Left ventricle myocardium inferior (tissue), 1 donor: ENCODE measurements around the gene CDS2. TPM values are rescaled to one million over a fixed set of nuclear protein-coding genes. Genes with fewer than 3 reads are reported as not detected.

Experiments
- DNase-seq: peaks from one replicate; pipeline ENCODE4 v3.0.0-alpha.2; 2020
- H3K27ac ChIP-seq: fragments of 200-600 bp; replicated peaks from 2 replicates; pipeline ENCODE4 v1.8.0; 2021
- H3K27me3 ChIP-seq: fragments of 200-600 bp; 2 replicates; pipeline ENCODE4 v1.8.0; 2021; ENCODE audit warnings: low read depth
- H3K36me3 ChIP-seq: fragments of 200-600 bp; 2 replicates; pipeline ENCODE4 v1.8.0; 2021
- H3K4me1 ChIP-seq: fragments of 200-600 bp; 2 replicates; pipeline ENCODE4 v1.8.0; 2021
- H3K4me3 ChIP-seq: fragments of 200-600 bp; 2 replicates; pipeline ENCODE4 v1.8.0; 2021; ENCODE audit warnings: mild to moderate bottlenecking, moderate library complexity
- H3K9me3 ChIP-seq: fragments of 200-600 bp; replicated peaks from 2 replicates; pipeline ENCODE4 v1.8.0; 2021
- intact Hi-C: fragments of 100-400 bp; cut with micrococcal nuclease; formaldehyde crosslinking; loops from one replicate; pipeline ENCODE4 v1.11.0; 2022
- total RNA-seq: library from RNA; stranded (reverse); fragmentation: NEBNext Ultra II Directional; extraction: Animal tissue kit (Norgen Biotek cat#: 25700); gene quantifications from one replicate; pipeline ENCODE4 v1.2.1, GENCODE V29; 2021
- TF ChIP-seq, protein P1 (sequence below): fragments of 200-600 bp; IDR thresholded peaks from 2 replicates; pipeline ENCODE4 v1.8.0; 2021; ENCODE audit warnings: antibody characterized with exemption, mild to moderate bottlenecking, borderline replicate concordance
- donor health status: DM: no; HTN: yes; CAD: no; lungs with severe emphysema.

The CDS2 gene
- total RNA-seq, 1 donor from 2014 or later: 79.0 TPM

DNA sequence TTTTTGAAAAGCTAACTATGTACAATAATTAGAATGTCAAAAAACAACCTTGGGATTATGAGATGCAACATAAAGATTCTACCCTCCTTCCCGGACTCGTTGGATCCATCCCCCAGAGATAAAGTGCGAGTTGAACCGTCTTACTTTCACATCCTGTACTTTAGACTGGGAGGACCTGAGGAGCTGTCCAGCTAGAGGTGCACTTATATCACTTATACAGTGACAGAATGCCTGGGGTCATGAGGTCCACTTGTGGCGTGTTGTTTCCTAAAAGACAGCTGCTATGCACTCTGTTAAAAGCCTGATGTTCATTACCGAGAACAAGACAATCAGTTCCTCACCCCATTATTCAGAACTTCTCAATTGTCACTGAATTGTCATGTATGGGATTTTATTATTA lies 2.1 kb downstream of the CDS2 start:
- Histone ChIP-seq H3K36me3 (peaks cover 6% of the 10 kb centered on the region), H3K9me3 (no peaks in the 10 kb centered on the region), H3K27ac (peak overlapping the region; percentile 97), H3K4me3 (peak overlapping the region; percentile 85), H3K27me3 (no peaks in the 10 kb centered on the region), H3K4me1 (peaks cover 82% of the 10 kb centered on the region)
- intact Hi-C loops: loop anchor here (5.0 kb wide), 1 partner anchor 63 kb away; no protein-coding TSS in a partner anchor
- TF ChIP-seq, protein P1, sequence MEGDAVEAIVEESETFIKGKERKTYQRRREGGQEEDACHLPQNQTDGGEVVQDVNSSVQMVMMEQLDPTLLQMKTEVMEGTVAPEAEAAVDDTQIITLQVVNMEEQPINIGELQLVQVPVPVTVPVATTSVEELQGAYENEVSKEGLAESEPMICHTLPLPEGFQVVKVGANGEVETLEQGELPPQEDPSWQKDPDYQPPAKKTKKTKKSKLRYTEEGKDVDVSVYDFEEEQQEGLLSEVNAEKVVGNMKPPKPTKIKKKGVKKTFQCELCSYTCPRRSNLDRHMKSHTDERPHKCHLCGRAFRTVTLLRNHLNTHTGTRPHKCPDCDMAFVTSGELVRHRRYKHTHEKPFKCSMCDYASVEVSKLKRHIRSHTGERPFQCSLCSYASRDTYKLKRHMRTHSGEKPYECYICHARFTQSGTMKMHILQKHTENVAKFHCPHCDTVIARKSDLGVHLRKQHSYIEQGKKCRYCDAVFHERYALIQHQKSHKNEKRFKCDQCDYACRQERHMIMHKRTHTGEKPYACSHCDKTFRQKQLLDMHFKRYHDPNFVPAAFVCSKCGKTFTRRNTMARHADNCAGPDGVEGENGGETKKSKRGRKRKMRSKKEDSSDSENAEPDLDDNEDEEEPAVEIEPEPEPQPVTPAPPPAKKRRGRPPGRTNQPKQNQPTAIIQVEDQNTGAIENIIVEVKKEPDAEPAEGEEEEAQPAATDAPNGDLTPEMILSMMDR: no peak
- no peak for DNase-seq

DNA sequence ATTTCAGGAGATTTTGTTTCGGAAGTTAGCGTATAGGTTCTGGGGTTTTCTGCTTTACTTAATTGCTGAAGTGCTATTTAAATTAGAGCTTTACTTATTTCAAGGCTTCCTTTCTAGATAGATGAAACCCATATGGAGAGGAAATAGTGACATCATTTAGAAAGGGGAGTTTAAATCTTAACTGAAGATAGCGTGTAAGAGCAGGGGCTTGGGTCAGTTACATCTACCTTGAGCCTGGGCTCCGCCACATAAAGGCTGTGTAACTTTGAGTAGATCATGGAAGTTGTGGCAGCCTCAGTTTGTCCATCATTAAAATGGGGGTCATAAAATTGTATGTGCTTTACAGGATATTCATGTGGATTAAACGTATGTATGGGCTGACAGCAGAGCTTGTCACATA lies 4.7 kb downstream of the CDS2 start:
- H3K4me1 ChIP-seq: peaks cover 97% of the 10 kb centered on the region
- intact Hi-C loops: no loop called here

DNA sequence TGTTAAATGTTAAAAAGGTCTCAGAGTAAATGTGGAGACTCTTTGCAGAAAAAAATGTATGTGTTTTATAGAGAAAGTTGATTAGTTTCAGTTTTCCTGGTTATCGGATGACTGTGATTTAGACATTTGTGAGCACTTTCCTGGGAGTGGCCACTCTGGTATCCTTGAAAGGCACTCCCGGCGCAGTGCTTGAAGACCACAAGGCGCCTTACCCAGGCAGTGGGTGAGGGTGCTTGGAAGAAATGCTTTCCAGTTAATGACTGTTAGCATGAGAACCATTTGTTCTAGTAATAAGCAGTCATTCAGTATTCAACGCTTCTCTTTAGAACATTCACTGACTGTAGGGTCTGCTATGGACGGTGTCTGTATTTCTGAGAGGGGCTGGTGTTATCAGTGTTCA lies 7.2 kb downstream of the CDS2 start:
- DNase-seq: no peak
- H3K27me3 ChIP-seq: no peaks in the 10 kb centered on the region
- peak overlapping the region; percentile 81 for H3K27ac ChIP-seq
- no peak overlapping the region for H3K4me3 ChIP-seq
- H3K4me1 ChIP-seq: peaks cover 95% of the 10 kb centered on the region
- H3K9me3 ChIP-seq: no peaks in the 10 kb centered on the region
- intact Hi-C loops: no loop called here
- TF ChIP-seq, protein P1: no peak
- peaks cover 14% of the 10 kb centered on the region for H3K36me3 ChIP-seq

More for the DNA sequence above, 4.7 kb downstream of the CDS2 start:
- peak overlapping the region; percentile 46 for H3K4me3 ChIP-seq
- no peaks in the 10 kb centered on the region for H3K9me3 ChIP-seq
- H3K27me3 ChIP-seq: no peaks in the 10 kb centered on the region
- TF ChIP-seq, protein P1: no peak
- no peak for DNase-seq
- H3K36me3 ChIP-seq: peaks cover 11% of the 10 kb centered on the region
- H3K27ac ChIP-seq: peak overlapping the region; percentile 97

DNA sequence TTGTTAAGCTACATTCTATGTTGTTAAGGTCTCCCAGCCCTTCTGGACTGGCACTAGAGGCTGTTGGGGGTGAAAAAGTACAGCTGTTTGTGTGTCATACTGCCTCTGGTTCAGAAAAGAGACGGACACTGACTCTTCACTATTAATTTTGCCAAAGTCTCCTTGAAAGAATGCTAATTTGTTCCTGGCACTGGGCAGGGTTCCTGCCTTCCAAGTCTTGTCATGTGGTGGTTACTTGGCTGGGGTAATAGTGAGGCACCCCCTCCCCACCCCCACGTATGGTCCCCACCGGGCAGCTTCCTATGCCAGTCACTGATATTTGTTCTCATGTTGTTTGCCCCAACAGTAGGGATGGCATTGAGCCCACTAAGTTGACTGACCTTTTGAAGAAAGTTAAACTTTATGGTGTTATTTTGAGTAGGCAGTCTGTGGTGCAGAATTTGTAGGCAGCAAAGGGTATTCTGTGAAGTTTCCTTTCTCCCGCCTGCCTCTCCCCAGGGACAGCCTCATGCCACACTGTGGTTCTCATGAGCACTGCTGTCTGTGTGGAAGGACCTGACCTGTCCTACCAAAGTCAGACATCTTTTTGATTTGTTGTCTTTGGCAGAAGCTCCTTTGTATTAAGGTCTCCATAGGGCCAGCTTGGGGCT lies 8.7 kb downstream of the CDS2 start:
- no peak for DNase-seq
- TF ChIP-seq, protein P1: peak; percentile 27
- H3K4me1 ChIP-seq: peaks cover 95% of the 10 kb centered on the region
- H3K4me3 ChIP-seq: peak overlapping the region; percentile 29
- H3K9me3 ChIP-seq: no peaks in the 10 kb centered on the region
- H3K27ac ChIP-seq: peak overlapping the region; percentile 81
- peaks cover 14% of the 10 kb centered on the region for H3K36me3 ChIP-seq
- H3K27me3 ChIP-seq: no peaks in the 10 kb centered on the region
- intact Hi-C loops: no loop called here

DNA sequence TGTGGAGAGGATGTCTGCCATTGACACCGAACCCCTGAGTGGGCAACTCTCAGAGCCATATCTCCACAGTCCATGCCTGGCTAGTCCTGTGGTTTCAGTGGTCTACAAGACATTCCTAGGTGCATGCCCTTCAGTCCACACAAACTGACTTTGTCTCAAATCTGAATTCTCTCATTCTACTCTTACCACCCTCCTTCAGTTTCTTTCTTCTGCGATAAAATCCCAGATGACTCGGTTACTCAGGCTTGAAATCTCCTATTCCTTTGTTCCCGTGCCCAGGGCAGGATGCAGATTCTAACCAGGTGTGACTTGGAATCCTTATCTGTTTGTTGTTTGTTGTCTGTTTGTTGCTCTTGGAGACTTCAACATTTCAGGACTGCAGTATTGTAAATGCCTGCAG lies 9.3 kb downstream of the CDS2 start:
- H3K36me3 ChIP-seq: peaks cover 14% of the 10 kb centered on the region
- intact Hi-C loops: no loop called here
- peaks cover 95% of the 10 kb centered on the region for H3K4me1 ChIP-seq
- H3K27ac ChIP-seq: peak overlapping the region; percentile 81
- no peaks in the 10 kb centered on the region for H3K27me3 ChIP-seq
- H3K9me3 ChIP-seq: no peaks in the 10 kb centered on the region
- H3K4me3 ChIP-seq: peak overlapping the region; percentile 29
- TF ChIP-seq, protein P1: no peak
- DNase-seq: no peak
